ENCODE data around the gene SH3PXD2A. TPM values are rescaled to one million over a fixed set of nuclear protein-coding genes. Genes with fewer than 3 reads are reported as not detected.
A peak's percentile ranks its signal among the peaks of the same experiment; 100 is the strongest.

SH3PXD2A gene
- total RNA-seq, 1 donor from 2014 or later, result 17.3 TPM

DNA sequence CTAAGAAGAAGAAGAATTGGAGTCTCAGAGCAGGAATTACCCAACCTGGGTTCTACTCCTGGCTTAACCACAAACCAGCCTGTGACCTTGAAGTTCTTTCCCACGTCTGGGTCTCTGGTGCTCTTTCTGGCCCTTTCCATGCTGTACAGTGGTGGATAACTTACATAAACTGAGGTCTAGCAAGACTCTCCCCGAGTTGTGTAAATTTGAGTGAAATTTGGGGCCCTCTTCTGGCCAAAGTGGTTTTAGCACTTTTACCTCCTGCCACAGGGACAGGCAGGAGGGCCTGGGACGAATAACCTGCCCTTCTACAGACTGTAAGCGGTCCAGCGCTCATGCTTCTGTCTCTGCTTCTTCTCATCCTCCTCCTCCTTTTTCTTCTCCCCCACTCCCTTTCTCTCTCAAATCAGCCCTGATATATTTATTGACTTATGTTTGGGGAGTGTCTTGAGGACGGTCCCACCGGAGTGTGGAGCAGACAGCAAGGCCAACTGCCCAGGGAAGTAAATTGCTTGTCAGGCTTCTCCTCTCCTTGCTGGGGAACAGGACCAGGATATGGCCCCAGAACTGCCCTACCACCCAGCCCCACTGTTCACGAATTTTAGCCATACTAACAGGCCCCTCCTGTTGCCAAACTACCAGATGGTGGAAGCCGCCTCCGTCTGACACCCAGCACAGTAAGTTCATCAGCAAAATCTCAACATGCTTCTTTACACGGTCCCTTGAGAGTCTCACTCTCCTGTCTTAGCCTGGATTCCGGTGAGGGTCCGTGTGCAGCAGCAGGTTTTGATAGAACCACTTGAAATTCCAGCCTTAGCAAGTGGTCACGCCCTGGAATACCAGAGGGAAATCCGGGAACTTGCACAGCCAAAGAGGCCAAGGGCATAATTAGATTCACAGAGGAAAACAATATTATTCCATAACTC lies 4.0 kb upstream of the SH3PXD2A start:
- Histone ChIP-seq H2AFZ (ENCODE audit: low read depth, low read length) (no peak overlapping the region), H3K36me3 (ENCODE audit: insufficient read depth, low read length) (no peaks in the 10 kb centered on the region), H3K9ac (ENCODE audit: low read length) (no peak overlapping the region), H3K27ac (ENCODE audit: low read depth, low read length) (no peak overlapping the region), H3K79me2 (ENCODE audit: insufficient read depth, low read length) (no peaks in the 10 kb centered on the region), H3K9me3 (ENCODE audit: insufficient read depth, low read depth, low read length) (no peaks in the 10 kb centered on the region), H3K4me2 (ENCODE audit: low read length) (no peak overlapping the region), H3K27me3 (ENCODE audit: insufficient read depth, low read length) (no peaks in the 10 kb centered on the region), H3K4me3 (ENCODE audit: insufficient read depth, low read depth, low read length) (no peak overlapping the region), H3K4me1 (ENCODE audit: insufficient read depth, low read length) (peaks cover 11% of the 10 kb centered on the region), H4K20me1 (ENCODE audit: insufficient read depth, low read length) (no peaks in the 10 kb centered on the region)
- Mint-ChIP-seq H3K36me3 (ENCODE audit: low read depth, unreplicated experiment) (no peaks in the 10 kb centered on the region), H3K27ac (ENCODE audit: unreplicated experiment) (peak overlapping the region; percentile 60), H3K27me3 (ENCODE audit: low read depth, unreplicated experiment) (peaks cover 12% of the 10 kb centered on the region), H3K9me3 (ENCODE audit: unreplicated experiment) (peaks cover 3% of the 10 kb centered on the region), H3K4me1 (ENCODE audit: low read depth, unreplicated experiment) (peaks cover 8% of the 10 kb centered on the region), H3K4me3 (ENCODE audit: unreplicated experiment) (no peak overlapping the region)
- FAIRE-seq, result peak; percentile 73
- DNase-seq (ENCODE audit: low read depth), result peak; percentile 40
- TF ChIP-seq EZH2 (IDR thresholded peaks at IDR 0.05; ENCODE audit: insufficient read depth, low read length), result no peak
- TF ChIP-seq, protein P1, sequence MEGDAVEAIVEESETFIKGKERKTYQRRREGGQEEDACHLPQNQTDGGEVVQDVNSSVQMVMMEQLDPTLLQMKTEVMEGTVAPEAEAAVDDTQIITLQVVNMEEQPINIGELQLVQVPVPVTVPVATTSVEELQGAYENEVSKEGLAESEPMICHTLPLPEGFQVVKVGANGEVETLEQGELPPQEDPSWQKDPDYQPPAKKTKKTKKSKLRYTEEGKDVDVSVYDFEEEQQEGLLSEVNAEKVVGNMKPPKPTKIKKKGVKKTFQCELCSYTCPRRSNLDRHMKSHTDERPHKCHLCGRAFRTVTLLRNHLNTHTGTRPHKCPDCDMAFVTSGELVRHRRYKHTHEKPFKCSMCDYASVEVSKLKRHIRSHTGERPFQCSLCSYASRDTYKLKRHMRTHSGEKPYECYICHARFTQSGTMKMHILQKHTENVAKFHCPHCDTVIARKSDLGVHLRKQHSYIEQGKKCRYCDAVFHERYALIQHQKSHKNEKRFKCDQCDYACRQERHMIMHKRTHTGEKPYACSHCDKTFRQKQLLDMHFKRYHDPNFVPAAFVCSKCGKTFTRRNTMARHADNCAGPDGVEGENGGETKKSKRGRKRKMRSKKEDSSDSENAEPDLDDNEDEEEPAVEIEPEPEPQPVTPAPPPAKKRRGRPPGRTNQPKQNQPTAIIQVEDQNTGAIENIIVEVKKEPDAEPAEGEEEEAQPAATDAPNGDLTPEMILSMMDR (IDR thresholded peaks at IDR 0.05; ENCODE audit: insufficient read depth, low read depth, low read length), result peak; percentile 69

- peaks cover 17% of the 10 kb centered on the region for H3K4me1 ChIP-seq (ENCODE audit: insufficient read depth, low read length)
- H3K4me3 Mint-ChIP-seq (ENCODE audit: unreplicated experiment), result no peak overlapping the region
- FAIRE-seq, result no peak
These were observed 3.0 kb upstream of the SH3PXD2A start for GRCh38 chr10:103858360-103858759.

More at GRCh38 chr10:103858360-103858759, 3.0 kb upstream of the SH3PXD2A start:
- peaks cover 12% of the 10 kb centered on the region for H3K27me3 Mint-ChIP-seq (ENCODE audit: low read depth, unreplicated experiment)
- Histone ChIP-seq H3K36me3 (ENCODE audit: insufficient read depth, low read length) (no peaks in the 10 kb centered on the region), H3K79me2 (ENCODE audit: insufficient read depth, low read length) (peaks cover 3% of the 10 kb centered on the region), H3K9ac (ENCODE audit: low read length) (no peak overlapping the region), H3K4me2 (ENCODE audit: low read length) (no peak overlapping the region), H4K20me1 (ENCODE audit: insufficient read depth, low read length) (peaks cover 10% of the 10 kb centered on the region), H2AFZ (ENCODE audit: low read depth, low read length) (no peak overlapping the region), H3K9me3 (ENCODE audit: insufficient read depth, low read depth, low read length) (no peaks in the 10 kb centered on the region), H3K4me3 (ENCODE audit: insufficient read depth, low read depth, low read length) (no peak overlapping the region), H3K27ac (ENCODE audit: low read depth, low read length) (no peak overlapping the region), H3K27me3 (ENCODE audit: insufficient read depth, low read length) (no peaks in the 10 kb centered on the region)
- no peaks in the 10 kb centered on the region for H3K9me3 Mint-ChIP-seq (ENCODE audit: unreplicated experiment)
- no peak overlapping the region for H3K27ac Mint-ChIP-seq (ENCODE audit: unreplicated experiment)
- no peak for DNase-seq (ENCODE audit: low read depth)
- no peak for TF ChIP-seq EZH2 (IDR thresholded peaks at IDR 0.05; ENCODE audit: insufficient read depth, low read length)
- TF ChIP-seq, protein P1 (IDR thresholded peaks at IDR 0.05; ENCODE audit: insufficient read depth, low read depth, low read length), result no peak
- no peaks in the 10 kb centered on the region for H3K36me3 Mint-ChIP-seq (ENCODE audit: low read depth, unreplicated experiment)
- peaks cover 8% of the 10 kb centered on the region for H3K4me1 Mint-ChIP-seq (ENCODE audit: low read depth, unreplicated experiment)
